DOHH2 (cell line): ENCODE data around the gene SEC22B.
"Not testable (repeated sequence)": the region's sequence is repeated elsewhere in the genome, so short reads cannot be mapped to it uniquely, and the experiment has no call there.

ENCODE experiments used
- H3F3A ChIP-seq: fragments of 200-600 bp; sonication (generic), shearing (Covaris generic); 2 replicates; pipeline ENCODE4 v1.6.0; 2016; ENCODE audit warnings: antibody characterized with exemption, mild to moderate bottlenecking; ENCODE audit not compliant: control insufficient read depth, insufficient read depth
- H3K27ac ChIP-seq: fragments of 200-600 bp; sonication (generic); 2 replicates; pipeline ENCODE4 v1.5.1; 2014; ENCODE audit warnings: low read depth, mild to moderate bottlenecking, low read length, moderate library complexity
- H3K27me3 ChIP-seq: fragments of 200-600 bp; sonication (generic); 2 replicates; pipeline ENCODE4 v1.6.1; 2014; ENCODE audit warnings: mild to moderate bottlenecking, low read length, mixed read lengths; ENCODE audit not compliant: control insufficient read depth
- H3K36me3 ChIP-seq: fragments of 200-600 bp; sonication (generic); 2 replicates; pipeline ENCODE4 v1.6.1; 2014; ENCODE audit warnings: mild to moderate bottlenecking, low read length, moderate library complexity, mixed read lengths; ENCODE audit not compliant: control insufficient read depth
- H3K4me1 ChIP-seq: fragments of 200-600 bp; sonication (generic); 2 replicates; pipeline ENCODE4 v1.6.1; 2014; ENCODE audit warnings: mild to moderate bottlenecking, low read length, mixed read lengths; ENCODE audit not compliant: control insufficient read depth
- H3K4me2 ChIP-seq: fragments of 200-600 bp; sonication (generic); 2 replicates; pipeline ENCODE4 v1.6.0; 2014; ENCODE audit warnings: mild to moderate bottlenecking, low read length, moderate library complexity
- H3K4me3 ChIP-seq: fragments of 200-600 bp; sonication (generic); 2 replicates; pipeline ENCODE4 v1.5.1; 2014; ENCODE audit warnings: mild to moderate bottlenecking, low read length, mixed read lengths
- H3K79me2 ChIP-seq: fragments of 200-600 bp; sonication (generic); 2 replicates; pipeline ENCODE4 v1.6.1; 2014; ENCODE audit warnings: mild to moderate bottlenecking, low read length, mixed read lengths; ENCODE audit not compliant: control insufficient read depth
- H3K9me2 ChIP-seq: fragments of 200-600 bp; sonication (generic); replicated peaks from 2 replicates; pipeline ENCODE4 v1.6.1; 2014; ENCODE audit warnings: mild to moderate bottlenecking, low read length, mixed read lengths; ENCODE audit not compliant: control insufficient read depth
- H3K9me3 ChIP-seq: fragments of 200-600 bp; sonication (generic); 2 replicates; pipeline ENCODE4 v1.6.1; 2014; ENCODE audit warnings: antibody characterized with exemption, low read length, mixed read lengths; ENCODE audit not compliant: control insufficient read depth, insufficient read depth
- H4K20me1 ChIP-seq: fragments of 200-600 bp; sonication (generic); 2 replicates; pipeline ENCODE4 v1.6.0; 2014; ENCODE audit warnings: low read depth, mild to moderate bottlenecking, antibody characterized with exemption, low read length, moderate library complexity; ENCODE audit not compliant: control insufficient read depth, insufficient read depth

The SEC22B gene

GRCh38 chr1:120144169-120144568 is 32.2 kb downstream of the SEC22B start:
- H3K9me2 ChIP-seq, H3K27me3 ChIP-seq, H3K4me2 ChIP-seq, H3K4me1 ChIP-seq, H3K36me3 ChIP-seq, H3K9me3 ChIP-seq, H3K4me3 ChIP-seq, H3K79me2 ChIP-seq, H4K20me1 ChIP-seq, H3F3A ChIP-seq, H3K27ac ChIP-seq: not testable (repeated sequence)

- not testable (repeated sequence) for H3K27me3 ChIP-seq, H3F3A ChIP-seq, H3K4me3 ChIP-seq, H3K4me2 ChIP-seq, H3K9me2 ChIP-seq, H3K36me3 ChIP-seq, H3K27ac ChIP-seq, H3K4me1 ChIP-seq, H4K20me1 ChIP-seq, H3K79me2 ChIP-seq, H3K9me3 ChIP-seq
Measured at GRCh38 chr1:120143334-120143733, 33.0 kb downstream of the SEC22B start.

GRCh38 chr1:120142512-120143263 is 33.6 kb downstream of the SEC22B start:
- not testable (repeated sequence) for H3K36me3 ChIP-seq, H3K9me3 ChIP-seq, H3K4me3 ChIP-seq, H4K20me1 ChIP-seq, H3K4me2 ChIP-seq, H3K27ac ChIP-seq, H3K4me1 ChIP-seq, H3K27me3 ChIP-seq, H3F3A ChIP-seq, H3K79me2 ChIP-seq, H3K9me2 ChIP-seq

GRCh38 chr1:120141865-120142264 is 34.5 kb downstream of the SEC22B start:
- H3K4me1 ChIP-seq, H3K36me3 ChIP-seq, H3K9me3 ChIP-seq, H3K4me3 ChIP-seq, H3K9me2 ChIP-seq, H3K4me2 ChIP-seq, H3K79me2 ChIP-seq, H3K27me3 ChIP-seq, H3K27ac ChIP-seq, H4K20me1 ChIP-seq, H3F3A ChIP-seq: not testable (repeated sequence)

- H3K27ac ChIP-seq, H3K4me1 ChIP-seq, H3K36me3 ChIP-seq, H3K9me2 ChIP-seq, H3K4me3 ChIP-seq, H3K9me3 ChIP-seq, H3F3A ChIP-seq, H4K20me1 ChIP-seq, H3K4me2 ChIP-seq, H3K79me2 ChIP-seq, H3K27me3 ChIP-seq: not testable (repeated sequence)
Measured at GRCh38 chr1:120140656-120141265, 35.6 kb downstream of the SEC22B start.

- not testable (repeated sequence) for H4K20me1 ChIP-seq, H3F3A ChIP-seq, H3K27ac ChIP-seq, H3K9me2 ChIP-seq, H3K4me3 ChIP-seq, H3K9me3 ChIP-seq, H3K79me2 ChIP-seq, H3K4me2 ChIP-seq, H3K4me1 ChIP-seq, H3K36me3 ChIP-seq, H3K27me3 ChIP-seq
Measured at GRCh38 chr1:120136086-120136485, 40.2 kb downstream of the SEC22B start.

- H3K9me2 ChIP-seq, H3K9me3 ChIP-seq, H3K27me3 ChIP-seq, H3K4me3 ChIP-seq, H4K20me1 ChIP-seq, H3K4me2 ChIP-seq, H3K36me3 ChIP-seq, H3K79me2 ChIP-seq, H3F3A ChIP-seq, H3K4me1 ChIP-seq, H3K27ac ChIP-seq: not testable (repeated sequence)
Measured at GRCh38 chr1:120133928-120134325, 42.4 kb downstream of the SEC22B start.
